OCI-LY7 (cell line): ENCODE measurements around the gene TBC1D5.

Source experiments
- EZH2phosphoT487 ChIP-seq: fragments of 200-600 bp; sonication (generic); IDR thresholded peaks from 2 replicates; pipeline ENCODE4 v1.6.1; 2018; ENCODE audit warnings: low read depth, borderline replicate concordance, mild to moderate bottlenecking, mixed run types, antibody characterized with exemption, low read length, moderate library complexity, mixed read lengths
- TF ChIP-seq, protein P1 (sequence below): fragments of 200-600 bp; sonication (generic); conservative IDR thresholded peaks from 2 replicates; pipeline ENCODE4 v1.5.1; 2014; ENCODE audit warnings: mild to moderate bottlenecking, antibody characterized with exemption, low read length, moderate library complexity, mixed read lengths

DNA sequence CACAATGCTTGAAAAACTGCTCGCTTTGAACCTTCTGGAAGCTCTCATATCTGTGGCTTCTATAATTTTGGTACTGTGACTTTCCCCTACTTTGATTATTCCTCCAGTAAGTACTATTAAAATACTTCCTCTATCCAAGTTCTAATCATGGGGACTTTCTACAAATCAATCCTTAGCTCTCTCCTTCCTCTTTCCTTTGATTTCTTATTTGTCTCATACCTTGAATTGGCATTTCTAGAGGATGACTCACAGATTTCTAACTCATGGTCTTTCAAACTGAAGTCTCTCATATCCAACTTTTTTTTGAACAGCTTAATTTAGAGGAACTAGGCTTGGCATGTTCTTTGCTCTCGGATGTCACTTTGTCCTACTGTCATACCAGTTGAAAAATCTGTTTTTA, 241.8 kb downstream of the TBC1D5 start:
- TF ChIP-seq, protein P1, sequence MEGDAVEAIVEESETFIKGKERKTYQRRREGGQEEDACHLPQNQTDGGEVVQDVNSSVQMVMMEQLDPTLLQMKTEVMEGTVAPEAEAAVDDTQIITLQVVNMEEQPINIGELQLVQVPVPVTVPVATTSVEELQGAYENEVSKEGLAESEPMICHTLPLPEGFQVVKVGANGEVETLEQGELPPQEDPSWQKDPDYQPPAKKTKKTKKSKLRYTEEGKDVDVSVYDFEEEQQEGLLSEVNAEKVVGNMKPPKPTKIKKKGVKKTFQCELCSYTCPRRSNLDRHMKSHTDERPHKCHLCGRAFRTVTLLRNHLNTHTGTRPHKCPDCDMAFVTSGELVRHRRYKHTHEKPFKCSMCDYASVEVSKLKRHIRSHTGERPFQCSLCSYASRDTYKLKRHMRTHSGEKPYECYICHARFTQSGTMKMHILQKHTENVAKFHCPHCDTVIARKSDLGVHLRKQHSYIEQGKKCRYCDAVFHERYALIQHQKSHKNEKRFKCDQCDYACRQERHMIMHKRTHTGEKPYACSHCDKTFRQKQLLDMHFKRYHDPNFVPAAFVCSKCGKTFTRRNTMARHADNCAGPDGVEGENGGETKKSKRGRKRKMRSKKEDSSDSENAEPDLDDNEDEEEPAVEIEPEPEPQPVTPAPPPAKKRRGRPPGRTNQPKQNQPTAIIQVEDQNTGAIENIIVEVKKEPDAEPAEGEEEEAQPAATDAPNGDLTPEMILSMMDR, result no peak
- TF ChIP-seq EZH2phosphoT487, result no peak
